Nephron progenitor cell (in vitro differentiated cells): ENCODE results near the gene NCLN.

Source experiments
- DNase-seq: peaks from one replicate; pipeline ENCODE4 v3.0.0; 2021
- H3K27ac Mint-ChIP-seq: 2 replicates; pipeline ENCODE4 v1.8.0; 2021; ENCODE audit warnings: mild to moderate bottlenecking, moderate library complexity, mixed read lengths
- H3K27me3 Mint-ChIP-seq: 2 replicates; pipeline ENCODE4 v1.8.0; 2021; ENCODE audit warnings: mild to moderate bottlenecking, low read depth, mixed read lengths; ENCODE audit not compliant: poor library complexity
- H3K36me3 Mint-ChIP-seq: 2 replicates; pipeline ENCODE4 v1.8.0; 2021; ENCODE audit warnings: low read depth, mixed read lengths
- H3K4me1 Mint-ChIP-seq: 2 replicates; pipeline ENCODE4 v1.8.0; 2021; ENCODE audit warnings: mixed read lengths
- H3K4me3 Mint-ChIP-seq: 2 replicates; pipeline ENCODE4 v1.8.0; 2021; ENCODE audit warnings: mild to moderate bottlenecking, moderate library complexity, mixed read lengths
- H3K9me3 Mint-ChIP-seq: 2 replicates; pipeline ENCODE4 v1.8.0; 2021; ENCODE audit warnings: mild to moderate bottlenecking, moderate library complexity, mixed read lengths
- CTCF ChIP-seq: fragments of 200-600 bp; sonication (generic); IDR thresholded peaks from 2 replicates; pipeline ENCODE4 v1.5.0; 2021; ENCODE audit warnings: antibody characterized with exemption

NCLN gene

DNA sequence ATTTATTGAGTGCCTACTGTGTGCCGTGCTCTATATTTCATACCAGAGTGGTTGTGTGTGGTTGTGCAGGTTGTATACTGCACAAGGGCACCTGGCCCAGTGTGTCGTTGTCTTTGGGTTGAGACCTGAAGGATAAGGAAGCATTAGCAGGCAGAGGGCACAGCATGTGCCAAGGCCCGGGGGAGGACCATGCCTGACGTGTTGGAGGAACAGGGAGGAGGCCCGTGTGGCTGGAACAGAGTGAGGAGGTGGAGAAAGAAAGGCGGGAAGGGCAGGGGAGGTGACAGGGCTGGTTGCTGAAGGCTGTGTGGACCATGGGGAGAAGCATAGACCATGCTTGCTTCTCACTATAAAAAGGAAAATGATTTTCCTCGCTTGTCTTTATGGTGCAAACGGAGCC, 65.5 kb downstream of the NCLN start:
- Mint-ChIP-seq H3K36me3 (no peaks in the 10 kb centered on the region), H3K4me1 (no peaks in the 10 kb centered on the region), H3K27ac (no peak overlapping the region), H3K4me3 (no peak overlapping the region), H3K9me3 (peaks cover 13% of the 10 kb centered on the region), H3K27me3 (peaks cover 17% of the 10 kb centered on the region)
- DNase-seq, result no peak
- no peak for TF ChIP-seq CTCF

- H3K36me3 Mint-ChIP-seq, result no peaks in the 10 kb centered on the region
Observed at GRCh38 chr19:3252650-3253049, 66.9 kb downstream of the NCLN start.

DNA sequence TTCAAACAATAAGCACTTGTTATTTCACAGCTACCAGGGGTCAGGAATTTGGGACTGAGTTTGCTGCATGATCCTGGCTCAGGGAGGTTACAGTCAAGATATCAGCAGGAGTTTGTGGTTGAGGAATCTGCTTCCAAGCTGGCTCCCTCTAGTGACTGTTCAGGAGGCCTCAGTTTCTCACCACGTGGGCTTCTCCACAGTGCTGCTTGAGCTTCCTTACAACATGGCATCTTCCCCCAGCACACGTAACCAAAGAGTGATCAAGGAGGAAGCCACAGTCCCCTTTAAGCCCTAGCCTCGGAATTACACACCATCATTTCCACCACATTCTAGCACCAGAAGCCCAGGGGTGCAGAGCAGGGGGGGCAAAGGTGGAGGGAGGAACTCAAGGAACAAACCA, 67.5 kb downstream of the NCLN start:
- Mint-ChIP-seq H3K27ac (no peak overlapping the region), H3K4me3 (no peak overlapping the region), H3K9me3 (peaks cover 13% of the 10 kb centered on the region), H3K4me1 (no peaks in the 10 kb centered on the region), H3K27me3 (peaks cover 17% of the 10 kb centered on the region), H3K36me3 (no peaks in the 10 kb centered on the region)
- no peak for DNase-seq
- no peak for TF ChIP-seq CTCF

More at GRCh38 chr19:3252650-3253049, 66.9 kb downstream of the NCLN start:
- no peak for DNase-seq
- Mint-ChIP-seq H3K4me1 (no peaks in the 10 kb centered on the region), H3K9me3 (peaks cover 13% of the 10 kb centered on the region), H3K27ac (no peak overlapping the region), H3K27me3 (peaks cover 17% of the 10 kb centered on the region), H3K4me3 (no peak overlapping the region)
- no peak for TF ChIP-seq CTCF

- TF ChIP-seq CTCF, result no peak
- no peaks in the 10 kb centered on the region for H3K4me1 Mint-ChIP-seq
- no peak overlapping the region for H3K4me3 Mint-ChIP-seq
Observed at GRCh38 chr19:3254520-3254919, 68.8 kb downstream of the NCLN start.

GRCh38 chr19:3257071-3257470, 71.3 kb downstream of the NCLN start:
- peaks cover 31% of the 10 kb centered on the region for H3K27me3 Mint-ChIP-seq
- peaks cover 13% of the 10 kb centered on the region for H3K9me3 Mint-ChIP-seq
- H3K4me3 Mint-ChIP-seq, result no peak overlapping the region
- H3K27ac Mint-ChIP-seq, result no peak overlapping the region
- no peak for DNase-seq
- no peaks in the 10 kb centered on the region for H3K4me1 Mint-ChIP-seq
- no peaks in the 10 kb centered on the region for H3K36me3 Mint-ChIP-seq
- no peak for TF ChIP-seq CTCF

More at GRCh38 chr19:3254520-3254919, 68.8 kb downstream of the NCLN start:
- peaks cover 13% of the 10 kb centered on the region for H3K9me3 Mint-ChIP-seq
- no peak for DNase-seq
- H3K36me3 Mint-ChIP-seq, result no peaks in the 10 kb centered on the region
- no peak overlapping the region for H3K27ac Mint-ChIP-seq
- H3K27me3 Mint-ChIP-seq, result peaks cover 25% of the 10 kb centered on the region
